Activated CD8-positive, alpha-beta memory T cell treated with anti-CD3 and anti-CD28 coated beads, Interleukin-2, amount 50 U/mL, for 1 hour (primary cell): Measurements from ENCODE around the gene DBNDD1.
"Not testable (repeated sequence)": the region's sequence is repeated elsewhere in the genome, so short reads cannot be mapped to it uniquely, and the experiment has no call there.

Experiments used
- DNase-seq: peaks from one replicate; pipeline ENCODE4 v3.0.0-alpha.2; 2020; ENCODE audit errors: extremely low read depth

DBNDD1 gene

GRCh38 chr16:90011508-90011819 is 7.8 kb downstream of the DBNDD1 start:
- no peak for DNase-seq

GRCh38 chr16:90010676-90011507 is 8.4 kb downstream of the DBNDD1 start:
- DNase-seq: no peak

DNA sequence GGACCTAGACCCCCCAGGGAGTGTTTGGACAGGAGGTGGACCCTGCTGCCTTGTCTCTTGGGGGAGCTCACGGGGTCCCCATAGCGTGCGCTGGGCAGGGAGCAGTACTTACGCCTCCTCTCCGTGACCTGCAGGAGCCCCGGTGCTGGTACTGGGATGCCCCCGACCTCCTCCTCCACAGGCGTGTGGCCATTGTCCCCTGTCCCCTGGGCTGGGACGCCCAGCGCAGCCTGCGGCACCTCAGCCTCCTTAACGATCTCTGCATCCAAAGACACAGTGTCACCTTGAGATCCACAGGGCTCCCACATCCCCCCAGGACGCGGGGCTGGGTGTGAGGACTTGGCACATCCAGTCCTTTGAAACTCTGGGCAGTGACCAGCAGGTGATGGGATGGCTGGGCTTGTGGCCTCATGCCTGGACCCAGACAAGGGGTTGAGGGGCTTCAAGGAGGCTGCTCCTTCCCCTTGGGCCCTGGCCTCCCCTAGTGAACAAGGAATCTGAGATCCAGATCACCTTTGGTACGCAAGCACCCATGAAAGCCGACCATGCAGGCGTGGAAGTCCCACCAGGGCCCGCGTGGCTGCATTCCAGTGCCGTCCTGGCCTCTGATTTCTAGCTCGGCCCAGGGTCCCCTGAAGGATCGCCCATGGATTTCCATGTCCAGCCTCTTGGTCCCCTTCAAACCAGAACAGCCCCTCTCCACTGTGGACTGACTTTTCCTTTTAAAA is 9.9 kb downstream of the DBNDD1 start:
- no peak for DNase-seq

- DNase-seq: peak; percentile 53
Observed at GRCh38 chr16:90008708-90009145, 10.5 kb downstream of the DBNDD1 start.

- DNase-seq: not testable (repeated sequence)
Observed at GRCh38 chr16:90007635-90008234, 11.5 kb downstream of the DBNDD1 start.

GRCh38 chr16:90007015-90007414 is 12.2 kb downstream of the DBNDD1 start:
- no peak for DNase-seq

- DNase-seq: no peak
Observed at GRCh38 chr16:90005956-90006663, 13.1 kb downstream of the DBNDD1 start.

DNA sequence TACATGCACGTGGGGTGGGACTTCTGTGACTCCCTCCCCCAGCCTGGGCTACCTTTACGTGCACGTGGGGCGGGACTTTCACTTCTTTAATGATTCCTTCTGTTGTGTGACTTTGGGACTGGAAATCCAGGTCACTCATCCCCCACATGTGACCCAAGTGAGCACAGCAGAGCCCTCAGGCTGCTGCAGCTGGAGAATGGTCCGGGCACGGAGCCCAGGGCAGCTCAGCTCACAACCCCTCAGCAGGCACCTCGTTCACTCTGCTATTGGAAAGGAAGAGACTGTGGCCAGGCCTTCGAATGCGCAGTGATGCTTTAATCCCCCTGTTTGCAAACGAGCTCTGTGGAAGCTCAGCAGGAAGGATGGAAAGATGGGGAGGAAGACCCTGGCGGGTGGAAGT is 14.7 kb downstream of the DBNDD1 start:
- no peak for DNase-seq

DNA sequence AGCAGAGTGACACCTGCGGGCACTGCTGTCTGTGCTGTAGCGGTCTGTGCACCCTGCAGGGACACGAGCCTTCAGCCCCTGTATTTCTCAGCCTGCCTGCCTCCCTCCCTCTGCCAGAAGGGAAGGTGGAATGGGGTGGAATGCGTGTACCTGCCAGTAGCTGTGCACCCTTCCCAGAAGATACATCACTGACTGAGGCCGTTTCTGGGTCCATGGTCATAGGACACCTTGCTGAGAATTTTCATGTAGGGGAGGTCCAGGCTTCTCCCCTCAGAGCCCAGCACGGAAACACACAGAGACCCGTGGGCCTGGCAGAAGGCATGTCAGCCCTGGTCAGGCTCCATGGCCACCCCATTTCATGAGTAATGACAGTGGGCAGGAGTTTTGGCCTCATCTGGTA is 16.5 kb downstream of the DBNDD1 start:
- no peak for DNase-seq

DNA sequence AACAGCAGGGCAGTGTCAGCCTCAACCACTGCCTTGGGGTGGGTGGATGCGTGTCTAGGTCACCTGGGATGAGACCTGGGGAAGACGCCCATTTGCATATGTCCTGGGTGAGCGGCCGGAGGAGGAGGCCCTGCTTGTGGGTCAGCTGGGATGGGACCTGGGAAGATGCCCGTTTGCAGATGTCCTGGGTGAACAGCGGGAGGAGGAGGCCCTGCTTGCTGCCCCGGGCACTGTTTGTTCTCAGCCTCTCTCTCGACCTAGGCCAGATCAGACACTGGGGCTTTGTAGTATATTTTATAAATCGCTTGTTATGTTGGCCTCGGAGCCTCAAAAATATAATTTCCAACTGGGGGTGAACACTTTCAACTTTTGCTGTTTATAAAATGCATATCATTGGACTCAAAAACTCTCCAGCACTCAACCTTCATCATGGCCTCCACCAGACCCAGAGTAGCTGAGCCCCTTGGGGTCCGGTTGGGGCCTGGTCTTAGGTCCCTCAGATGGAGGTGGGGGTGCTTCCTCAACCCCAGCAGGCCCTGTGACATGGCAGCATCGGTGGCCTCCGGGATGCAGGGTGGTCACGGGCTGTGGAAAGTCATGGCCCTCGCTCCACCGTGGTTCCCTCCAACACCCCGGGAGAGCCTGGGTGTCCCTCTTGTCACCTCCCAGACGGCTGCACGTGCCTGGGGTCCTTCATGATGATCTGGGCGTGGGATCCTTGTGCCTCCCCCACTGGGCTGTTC is 17.3 kb downstream of the DBNDD1 start:
- DNase-seq: no peak

GRCh38 chr16:90000733-90001427 is 18.4 kb downstream of the DBNDD1 start:
- DNase-seq: no peak

GRCh38 chr16:89999831-90000574 is 19.3 kb downstream of the DBNDD1 start:
- DNase-seq: no peak

- DNase-seq: no peak
Observed at GRCh38 chr16:89996178-89996489, 23.1 kb downstream of the DBNDD1 start.

DNA sequence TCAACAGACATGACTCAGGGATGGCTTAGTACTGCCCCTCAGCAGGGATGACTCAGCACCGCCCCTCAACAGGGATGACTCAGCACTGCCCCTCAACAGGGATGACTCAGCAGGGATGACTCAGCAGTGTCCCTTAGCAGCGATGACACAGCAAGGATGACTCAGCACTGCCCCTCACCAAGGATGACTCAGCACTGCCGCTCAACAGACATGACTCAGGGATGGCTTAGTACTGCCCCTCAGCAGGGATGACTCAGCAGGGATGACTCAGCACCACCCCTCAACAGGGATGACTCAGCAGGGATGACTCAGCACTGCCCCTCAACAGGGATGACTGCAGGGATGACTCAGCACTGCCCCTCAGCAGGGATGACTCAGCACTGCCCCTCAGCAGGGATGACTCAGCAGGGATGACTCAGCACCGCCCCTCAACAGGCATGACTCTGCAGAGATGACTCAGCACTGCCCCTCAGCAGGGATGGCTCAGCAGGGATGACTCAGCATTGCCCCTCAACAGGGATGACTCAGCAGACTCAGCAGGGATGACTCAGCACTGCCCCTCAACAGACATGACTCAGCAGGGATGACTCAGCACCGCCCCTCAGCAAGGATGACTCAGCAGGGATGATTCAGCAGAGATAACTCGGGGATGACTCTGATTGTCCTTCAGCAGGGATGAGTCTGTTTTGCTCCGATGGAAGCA is 23.6 kb downstream of the DBNDD1 start:
- not testable (repeated sequence) for DNase-seq

GRCh38 chr16:89994721-89995474 is 24.4 kb downstream of the DBNDD1 start:
- not testable (repeated sequence) for DNase-seq

GRCh38 chr16:89994389-89994720 is 24.9 kb downstream of the DBNDD1 start:
- DNase-seq: no peak

- DNase-seq: no peak
Observed at GRCh38 chr16:89993971-89994370, 25.3 kb downstream of the DBNDD1 start.

GRCh38 chr16:89993377-89993776 is 25.9 kb downstream of the DBNDD1 start:
- DNase-seq: no peak

DNA sequence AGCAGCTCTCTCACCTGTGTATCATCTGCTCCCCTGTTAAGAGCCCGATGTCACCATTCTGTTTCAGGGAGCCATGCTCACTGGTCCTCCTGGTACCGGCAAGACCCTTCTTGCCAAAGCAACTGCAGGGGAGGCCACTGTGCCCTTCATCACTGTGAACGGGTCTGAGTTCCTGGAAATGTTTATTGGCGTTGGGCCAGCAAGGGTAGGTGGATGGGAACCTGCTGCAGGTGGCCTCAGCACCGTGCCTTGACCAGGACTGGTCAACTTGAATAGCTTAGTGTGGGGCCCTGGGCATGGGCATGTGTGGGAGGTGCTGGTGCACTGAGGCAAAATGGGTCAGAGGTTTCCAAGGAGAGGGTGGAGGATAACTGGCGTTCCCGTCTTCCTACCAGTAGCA is 28.5 kb downstream of the DBNDD1 start:
- no peak for DNase-seq
